Mesenchymal stem cell (in vitro differentiated cells and primary cell): ENCODE data around the gene IGFBP4.

ENCODE experiments used
- DNase-seq: peaks from one replicate; pipeline ENCODE4 v3.0.0-alpha.2; 2013
- H2AFZ ChIP-seq: one replicate; pipeline ENCODE4 v1.6.1; 2013; ENCODE audit warnings: low read depth, mild to moderate bottlenecking, control low read depth, inconsistent platforms, low read length, moderate library complexity
- H2AK5ac ChIP-seq: 2 replicates; pipeline ENCODE4 v1.6.1; 2013; ENCODE audit warnings: low read length, moderate library complexity, mild to moderate bottlenecking, inconsistent platforms; ENCODE audit not compliant: severe bottlenecking
- H2BK120ac ChIP-seq: one replicate; pipeline ENCODE4 v1.6.1; 2013; ENCODE audit warnings: low read depth, mild to moderate bottlenecking, inconsistent platforms, low read length, moderate library complexity
- H2BK12ac ChIP-seq, 2 experiments: one replicate each; pipeline ENCODE4 v1.6.1; 2013; ENCODE audit warnings: inconsistent platforms in 2 of 2, low read length in 2 of 2, mild to moderate bottlenecking in 2 of 2, moderate library complexity in 2 of 2, control low read depth in 1 of 2
- H2BK15ac ChIP-seq: one replicate; pipeline ENCODE4 v1.6.1; 2013; ENCODE audit warnings: mild to moderate bottlenecking, low read depth, inconsistent platforms; ENCODE audit not compliant: poor library complexity, severe bottlenecking
- H2BK5ac ChIP-seq: 2 replicates; pipeline ENCODE4 v1.6.1; 2013; ENCODE audit warnings: low read depth, mild to moderate bottlenecking, low read length, control low read depth, inconsistent platforms; ENCODE audit not compliant: poor library complexity, severe bottlenecking
- H3K14ac ChIP-seq, 2 experiments: one replicate each; pipeline ENCODE4 v1.6.1; 2013; ENCODE audit warnings: inconsistent platforms in 2 of 2, low read length in 2 of 2, control low read depth in 1 of 2, mild to moderate bottlenecking in 1 of 2, moderate library complexity in 1 of 2
- H3K18ac ChIP-seq, 2 experiments: one replicate each; pipeline ENCODE4 v1.6.1; 2013; ENCODE audit warnings: inconsistent platforms in 2 of 2, low read length in 2 of 2, control low read depth in 1 of 2, low read depth in 1 of 2, mild to moderate bottlenecking in 1 of 2
- H3K23ac ChIP-seq, 2 experiments: one replicate each; pipeline ENCODE4 v1.6.1; 2013; ENCODE audit warnings: inconsistent platforms in 2 of 2, low read length in 2 of 2, mild to moderate bottlenecking in 2 of 2, moderate library complexity in 2 of 2, control low read depth in 1 of 2
- H3K27ac ChIP-seq: 2 replicates; pipeline ENCODE4 v1.5.1; 2013; ENCODE audit warnings: mild to moderate bottlenecking, moderate library complexity, low read length, control low read depth, inconsistent platforms; ENCODE audit not compliant: poor library complexity, severe bottlenecking
- H3K27me3 ChIP-seq, 2 experiments: 2 replicates each; pipeline versions ENCODE4 v1.6.1 to v1.7.0; 2013; ENCODE audit warnings: low read length in 2 of 2, mild to moderate bottlenecking in 2 of 2, moderate library complexity in 2 of 2, control low read depth in 1 of 2, inconsistent platforms in 1 of 2; ENCODE audit not compliant: control insufficient read depth in 1 of 2, insufficient read depth in 1 of 2
- H3K36me3 ChIP-seq, 2 experiments: 2 replicates each; pipeline versions ENCODE4 v1.6.1 to v1.7.0; 2013; ENCODE audit warnings: low read length in 2 of 2, control low read depth in 1 of 2, inconsistent platforms in 1 of 2, low read depth in 1 of 2, mild to moderate bottlenecking in 1 of 2; ENCODE audit not compliant: insufficient read depth in 2 of 2, control insufficient read depth in 1 of 2
- H3K4ac ChIP-seq, 2 experiments: one replicate each; pipeline ENCODE4 v1.6.1; 2013; ENCODE audit warnings: inconsistent platforms in 2 of 2, low read length in 2 of 2, mild to moderate bottlenecking in 2 of 2, moderate library complexity in 2 of 2, control low read depth in 1 of 2, low read depth in 1 of 2
- H3K4me1 ChIP-seq: 2 replicates; pipeline ENCODE4 v1.6.1; 2013; ENCODE audit warnings: low read depth, low read length, control low read depth; ENCODE audit not compliant: control insufficient read depth, insufficient read depth
- H3K4me2 ChIP-seq: 2 replicates; pipeline ENCODE4 v1.6.1; 2013; ENCODE audit warnings: low read length, mild to moderate bottlenecking, inconsistent platforms; ENCODE audit not compliant: poor library complexity, severe bottlenecking
- H3K4me3 ChIP-seq, 2 experiments: 2 replicates each; pipeline versions ENCODE4 v1.5.1 to v1.7.0; 2013; ENCODE audit warnings: low read length in 2 of 2, mild to moderate bottlenecking in 2 of 2, control low read depth in 1 of 2, low read depth in 1 of 2; ENCODE audit not compliant: insufficient read depth in 1 of 2
- H3K79me1 ChIP-seq: replicated peaks from 2 replicates; pipeline ENCODE4 v1.6.1; 2013; ENCODE audit warnings: mild to moderate bottlenecking, control low read depth, low read length, inconsistent platforms; ENCODE audit not compliant: poor library complexity, severe bottlenecking
- H3K9ac ChIP-seq: 2 replicates; pipeline ENCODE4 v1.7.0; 2013; ENCODE audit warnings: mild to moderate bottlenecking, low read length, moderate library complexity
- H3K9me3 ChIP-seq: 2 replicates; pipeline ENCODE4 v1.7.0; 2013; ENCODE audit warnings: mild to moderate bottlenecking, low read length; ENCODE audit not compliant: control insufficient read depth
- H4K8ac ChIP-seq: one replicate; pipeline ENCODE4 v1.6.1; 2013; ENCODE audit warnings: inconsistent platforms, mild to moderate bottlenecking, low read length, moderate library complexity
- H4K91ac ChIP-seq: one replicate; pipeline ENCODE4 v1.6.1; 2013; ENCODE audit warnings: mild to moderate bottlenecking, low read length, inconsistent platforms
- WGBS: methylation state at CpG from one replicate; pipeline ENCODE4 v1.1.7; 2013; ENCODE audit warnings: mixed read lengths; 5-methylcytosine and 5-hydroxymethylcytosine counted together

IGFBP4 gene

GRCh38 chr17:40466298-40466971 is 23.2 kb downstream of the IGFBP4 start:
- Histone ChIP-seq H3K18ac (no peak overlapping the region), H3K27me3 (no peaks in the 10 kb centered on the region), H3K23ac (no peak overlapping the region), H2AK5ac (no peak overlapping the region), H3K27ac (no peak overlapping the region), H2BK5ac (no peak overlapping the region), H3K9ac (no peak overlapping the region), H3K79me1 (no peaks in the 10 kb centered on the region), H2AFZ (no peak overlapping the region), H3K9me3 (no peaks in the 10 kb centered on the region), H2BK120ac (no peak overlapping the region), H4K8ac (no peak overlapping the region), H3K36me3 (no peaks in the 10 kb centered on the region), H3K4me2 (no peak overlapping the region), H2BK15ac (no peak overlapping the region), H3K4me1 (peaks cover 19% of the 10 kb centered on the region), H2BK12ac (no peak overlapping the region), H3K4ac (no peak overlapping the region), H3K4me3 (no peak overlapping the region), H3K14ac (peak overlapping the region in 1 of 2 experiments; percentile 18), H4K91ac (no peak overlapping the region)
- no peak for DNase-seq
- 94% methylated on average over 9 of the region's 11 CpGs for WGBS

- H3K9me3 ChIP-seq = no peaks in the 10 kb centered on the region
- 89% methylated on average over 2 of the region's 2 CpGs for WGBS
Measured at GRCh38 chr17:40467281-40467867, 24.1 kb downstream of the IGFBP4 start.

GRCh38 chr17:40468560-40468959 is 25.3 kb downstream of the IGFBP4 start:
- Histone ChIP-seq H3K4me3 (no peak overlapping the region), H3K4me1 (peaks cover 10% of the 10 kb centered on the region), H3K79me1 (no peaks in the 10 kb centered on the region), H3K4ac (no peak overlapping the region), H3K27me3 (no peaks in the 10 kb centered on the region), H4K91ac (no peak overlapping the region), H3K36me3 (no peaks in the 10 kb centered on the region), H3K27ac (no peak overlapping the region), H3K4me2 (no peak overlapping the region), H2BK12ac (no peak overlapping the region), H2BK15ac (no peak overlapping the region), H2BK120ac (no peak overlapping the region), H2AFZ (no peak overlapping the region), H3K23ac (no peak overlapping the region), H4K8ac (no peak overlapping the region), H3K14ac (no peak overlapping the region), H3K18ac (no peak overlapping the region), H3K9me3 (no peaks in the 10 kb centered on the region), H3K9ac (no peak overlapping the region), H2BK5ac (no peak overlapping the region), H2AK5ac (no peak overlapping the region)
- over 99% methylated on average over 7 of the region's 7 CpGs for WGBS
- DNase-seq = no peak

More at GRCh38 chr17:40467281-40467867, 24.1 kb downstream of the IGFBP4 start:
- Histone ChIP-seq H3K9ac (no peak overlapping the region), H2BK15ac (no peak overlapping the region), H2AK5ac (no peak overlapping the region), H3K4ac (no peak overlapping the region), H3K18ac (no peak overlapping the region), H3K27ac (no peak overlapping the region), H4K91ac (no peak overlapping the region), H2BK120ac (no peak overlapping the region), H3K79me1 (no peaks in the 10 kb centered on the region), H2BK5ac (no peak overlapping the region), H3K14ac (no peak overlapping the region), H3K27me3 (no peaks in the 10 kb centered on the region), H3K4me3 (no peak overlapping the region), H3K36me3 (no peaks in the 10 kb centered on the region), H2BK12ac (no peak overlapping the region), H3K23ac (no peak overlapping the region), H3K4me1 (peaks cover 13% of the 10 kb centered on the region), H3K4me2 (no peak overlapping the region), H2AFZ (no peak overlapping the region), H4K8ac (peak overlapping the region; percentile 16)
- no peak for DNase-seq

- Histone ChIP-seq H2BK15ac (peak overlapping the region; percentile 12), H3K4me2 (no peak overlapping the region), H3K9ac (no peak overlapping the region), H4K8ac (no peak overlapping the region), H3K18ac (no peak overlapping the region), H4K91ac (peak overlapping the region; percentile 62), H3K23ac (no peak overlapping the region), H3K4ac (no peak overlapping the region), H3K9me3 (no peaks in the 10 kb centered on the region), H3K27ac (no peak overlapping the region), H2BK12ac (no peak overlapping the region), H3K4me3 (no peak overlapping the region), H2BK120ac (no peak overlapping the region), H2AFZ (no peak overlapping the region), H3K14ac (no peak overlapping the region), H2AK5ac (no peak overlapping the region), H3K4me1 (peaks cover 14% of the 10 kb centered on the region), H3K79me1 (no peaks in the 10 kb centered on the region), H3K27me3 (no peaks in the 10 kb centered on the region), H2BK5ac (no peak overlapping the region), H3K36me3 (no peaks in the 10 kb centered on the region)
- 75% methylated on average over 4 of the region's 4 CpGs for WGBS
- DNase-seq = no peak
Measured at GRCh38 chr17:40469805-40470675, 26.8 kb downstream of the IGFBP4 start.
